Activated CD4-positive, alpha-beta T cell treated with anti-CD3 and anti-CD28 coated beads for 36 hours (primary cell): ENCODE results near the gene FHAD1. TPM values are rescaled to one million over a fixed set of nuclear protein-coding genes. Genes with fewer than 3 reads are reported as not detected.

Experiments used
- ATAC-seq: fragments of 200-7000 bp; cut with Tn5 transposase; one replicate; pipeline ENCODE4 v1.10.0; 2021; ENCODE audit warnings: mild to moderate bottlenecking, moderate library complexity
- CTCF ChIA-PET: fragments of 350-600 bp; sonication (Branson Sonifier 250); formaldehyde crosslinking; loops from one replicate; lab custom pipeline; 2021; ENCODE audit warnings: antibody characterized with exemption; lab: Charles Lee
- POLR2A ChIA-PET: fragments of 350-600 bp; sonication (Branson Sonifier 250); formaldehyde crosslinking; loops from one replicate; lab custom pipeline; 2021; ENCODE audit warnings: antibody characterized with exemption, inconsistent platforms; lab: Charles Lee
- DNase-seq: peaks from one replicate; pipeline ENCODE4 v3.0.0-alpha.2; 2020
- H3K27ac Mint-ChIP-seq: one replicate; pipeline ENCODE4 v1.8.0; 2021; ENCODE audit warnings: mixed read lengths
- H3K27me3 Mint-ChIP-seq: one replicate; pipeline ENCODE4 v1.8.0; 2021; ENCODE audit warnings: mixed read lengths
- H3K36me3 Mint-ChIP-seq: one replicate; pipeline ENCODE4 v1.8.0; 2021; ENCODE audit warnings: low read depth, mixed read lengths
- H3K4me1 Mint-ChIP-seq: one replicate; pipeline ENCODE4 v1.8.0; 2021; ENCODE audit warnings: mixed read lengths
- H3K4me3 Mint-ChIP-seq: one replicate; pipeline ENCODE4 v1.8.0; 2021; ENCODE audit warnings: mild to moderate bottlenecking, moderate library complexity, mixed read lengths
- H3K9me3 Mint-ChIP-seq: one replicate; pipeline ENCODE4 v1.8.0; 2021; ENCODE audit warnings: low read depth, mixed read lengths
- intact Hi-C, 2 experiments: fragments of 100-400 bp; cut with DNase I in 1 of 2; cut with micrococcal nuclease in 1 of 2; formaldehyde crosslinking; loops; one replicate each; pipeline versions ENCODE4 v1.14.2 to v1.15.1; 2022 to 2024; cut with DNase I, micrococcal nuclease
- total RNA-seq, 2 experiments: library from RNA; stranded (reverse); gene quantifications; one replicate each; pipeline ENCODE4 v1.2.3, GENCODE V29; 2021

Gene FHAD1
- total RNA-seq, 2 experiments from 2014 or later: 0.21 to 0.53 TPM

GRCh38 chr1:15446212-15446611 is 199.2 kb downstream of the FHAD1 start:
- Mint-ChIP-seq H3K4me1 (no peaks in the 10 kb centered on the region), H3K9me3 (no peaks in the 10 kb centered on the region), H3K27me3 (peaks cover 8% of the 10 kb centered on the region), H3K27ac (no peak overlapping the region), H3K36me3 (no peaks in the 10 kb centered on the region), H3K4me3 (no peak overlapping the region)
- intact Hi-C loops: no loop called here
- no peak for ATAC-seq
- no peak for DNase-seq
- ChIA-PET POLR2A (no interaction called here), CTCF (no interaction called here)

Other genes with a start within 250 kb of the FHAD1 start
- gene TMEM51, start 93.5 kb upstream of the FHAD1 start, total RNA-seq: under 1 TPM in 1 of 2 experiments, not detected in 1; 0.11 TPM
- gene EFHD2, start 162.7 kb downstream of the FHAD1 start, total RNA-seq: 10 to 100 TPM; 43.1 to 48.6 TPM
- not detected for gene CTRC, start 191.2 kb downstream of the FHAD1 start, total RNA-seq
- not detected for gene CELA2A, start 209.5 kb downstream of the FHAD1 start, total RNA-seq
- not detected for gene CELA2B, start 228.9 kb downstream of the FHAD1 start, total RNA-seq